Mesothelial cell of epicardium (in vitro differentiated cells): ENCODE data around the gene MARCHF9. TPM values are rescaled to one million over a fixed set of nuclear protein-coding genes. Genes with fewer than 3 reads are reported as not detected.

Experiments
- DNase-seq, 2 experiments: peaks; one replicate each; pipeline ENCODE4 v3.0.0; 2021; ENCODE audit warnings: low spot score in 2 of 2; ENCODE audit not compliant: unreplicated experiment in 2 of 2
- H3K27ac Mint-ChIP-seq: 2 replicates; pipeline ENCODE4 v1.8.0; 2021; ENCODE audit warnings: mixed read lengths
- H3K27me3 Mint-ChIP-seq: 2 replicates; pipeline ENCODE4 v1.8.0; 2021; ENCODE audit warnings: low read depth, mixed read lengths
- H3K36me3 Mint-ChIP-seq: 2 replicates; pipeline ENCODE4 v1.8.0; 2021; ENCODE audit warnings: mixed read lengths
- H3K4me1 Mint-ChIP-seq: 2 replicates; pipeline ENCODE4 v1.8.0; 2021; ENCODE audit warnings: mixed read lengths
- H3K4me3 Mint-ChIP-seq: 2 replicates; pipeline ENCODE4 v1.8.0; 2021; ENCODE audit warnings: mild to moderate bottlenecking, moderate library complexity, mixed read lengths
- H3K9me3 Mint-ChIP-seq: 2 replicates; pipeline ENCODE4 v1.8.0; 2021; ENCODE audit warnings: mixed read lengths
- total RNA-seq: library from RNA; stranded (reverse); gene quantifications from 3 replicates; pipeline ENCODE4 v1.2.1, GENCODE V29; 2021
- TF ChIP-seq, protein P1 (sequence below): fragments of 200-600 bp; sonication (generic); IDR thresholded peaks from one replicate; pipeline ENCODE4 v1.5.0; 2021; ENCODE audit warnings: antibody characterized with exemption; ENCODE audit not compliant: unreplicated experiment

MARCHF9 gene
- total RNA-seq, 1 donor from 2014 or later = 12.7 TPM

DNA sequence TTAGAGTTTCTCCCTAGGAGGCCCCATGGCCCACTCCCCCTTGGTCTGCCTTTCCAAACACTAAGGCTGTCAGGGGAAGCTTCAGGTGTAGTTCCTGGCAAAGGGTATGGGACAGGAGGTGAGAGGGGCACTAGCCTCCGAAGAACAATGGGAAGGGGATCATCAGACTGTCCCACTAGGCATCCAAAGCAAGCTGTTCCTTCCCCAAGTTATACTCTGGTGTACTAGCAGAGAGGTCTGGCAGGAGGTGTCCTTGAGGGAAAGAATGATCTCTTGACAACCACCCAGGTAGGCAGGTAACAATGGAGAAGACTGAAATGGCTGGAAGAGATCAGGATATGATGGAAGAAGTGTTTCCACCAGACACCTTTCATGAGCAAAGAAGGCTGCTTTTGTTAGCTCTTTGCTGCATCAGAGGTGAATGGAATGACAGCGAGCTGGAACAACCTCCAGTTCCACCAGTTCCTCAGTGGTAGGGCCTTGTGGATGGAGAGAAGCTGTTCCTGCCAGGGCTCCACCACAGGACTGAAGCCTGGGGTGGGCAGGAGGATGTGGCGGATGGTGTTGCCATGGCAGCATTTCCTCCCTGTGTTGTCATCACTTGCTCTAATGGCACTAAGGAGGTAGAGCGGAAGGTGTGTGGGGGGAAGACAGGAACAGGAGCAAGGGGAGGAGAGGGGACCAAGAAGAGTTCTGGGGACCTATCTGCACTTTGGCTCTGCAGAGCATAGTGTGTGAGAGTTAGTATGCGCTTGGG, 14.1 kb upstream of the MARCHF9 start:
- Mint-ChIP-seq H3K27ac (no peak overlapping the region), H3K27me3 (peaks cover 66% of the 10 kb centered on the region), H3K4me1 (peaks cover 25% of the 10 kb centered on the region), H3K9me3 (no peaks in the 10 kb centered on the region), H3K36me3 (no peaks in the 10 kb centered on the region), H3K4me3 (no peak overlapping the region)
- TF ChIP-seq, protein P1, sequence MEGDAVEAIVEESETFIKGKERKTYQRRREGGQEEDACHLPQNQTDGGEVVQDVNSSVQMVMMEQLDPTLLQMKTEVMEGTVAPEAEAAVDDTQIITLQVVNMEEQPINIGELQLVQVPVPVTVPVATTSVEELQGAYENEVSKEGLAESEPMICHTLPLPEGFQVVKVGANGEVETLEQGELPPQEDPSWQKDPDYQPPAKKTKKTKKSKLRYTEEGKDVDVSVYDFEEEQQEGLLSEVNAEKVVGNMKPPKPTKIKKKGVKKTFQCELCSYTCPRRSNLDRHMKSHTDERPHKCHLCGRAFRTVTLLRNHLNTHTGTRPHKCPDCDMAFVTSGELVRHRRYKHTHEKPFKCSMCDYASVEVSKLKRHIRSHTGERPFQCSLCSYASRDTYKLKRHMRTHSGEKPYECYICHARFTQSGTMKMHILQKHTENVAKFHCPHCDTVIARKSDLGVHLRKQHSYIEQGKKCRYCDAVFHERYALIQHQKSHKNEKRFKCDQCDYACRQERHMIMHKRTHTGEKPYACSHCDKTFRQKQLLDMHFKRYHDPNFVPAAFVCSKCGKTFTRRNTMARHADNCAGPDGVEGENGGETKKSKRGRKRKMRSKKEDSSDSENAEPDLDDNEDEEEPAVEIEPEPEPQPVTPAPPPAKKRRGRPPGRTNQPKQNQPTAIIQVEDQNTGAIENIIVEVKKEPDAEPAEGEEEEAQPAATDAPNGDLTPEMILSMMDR = no peak
- DNase-seq = no peak

DNA sequence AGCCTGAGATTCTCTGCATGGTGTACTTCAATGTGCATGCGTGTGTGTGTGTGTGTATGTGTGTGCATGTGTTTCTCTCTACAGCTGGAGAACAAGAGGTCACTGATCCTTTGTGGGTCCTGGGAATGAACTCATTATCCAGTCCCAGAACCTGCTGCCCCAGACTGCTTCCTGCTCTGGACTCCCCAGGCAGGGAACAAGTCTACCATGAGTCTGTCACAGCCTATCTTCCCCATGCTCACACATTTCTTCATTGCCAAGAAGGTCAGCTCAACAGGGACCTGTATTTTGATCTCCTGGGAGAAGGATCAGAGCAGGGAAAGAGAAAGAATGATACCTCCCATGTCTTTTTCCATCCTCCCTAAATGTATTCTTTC, 13.5 kb upstream of the MARCHF9 start:
- Mint-ChIP-seq H3K4me1 (peaks cover 28% of the 10 kb centered on the region), H3K27me3 (peaks cover 60% of the 10 kb centered on the region), H3K36me3 (peaks cover 4% of the 10 kb centered on the region), H3K4me3 (no peak overlapping the region), H3K9me3 (no peaks in the 10 kb centered on the region), H3K27ac (no peak overlapping the region)
- no peak for DNase-seq
- TF ChIP-seq, protein P1 = no peak

DNA sequence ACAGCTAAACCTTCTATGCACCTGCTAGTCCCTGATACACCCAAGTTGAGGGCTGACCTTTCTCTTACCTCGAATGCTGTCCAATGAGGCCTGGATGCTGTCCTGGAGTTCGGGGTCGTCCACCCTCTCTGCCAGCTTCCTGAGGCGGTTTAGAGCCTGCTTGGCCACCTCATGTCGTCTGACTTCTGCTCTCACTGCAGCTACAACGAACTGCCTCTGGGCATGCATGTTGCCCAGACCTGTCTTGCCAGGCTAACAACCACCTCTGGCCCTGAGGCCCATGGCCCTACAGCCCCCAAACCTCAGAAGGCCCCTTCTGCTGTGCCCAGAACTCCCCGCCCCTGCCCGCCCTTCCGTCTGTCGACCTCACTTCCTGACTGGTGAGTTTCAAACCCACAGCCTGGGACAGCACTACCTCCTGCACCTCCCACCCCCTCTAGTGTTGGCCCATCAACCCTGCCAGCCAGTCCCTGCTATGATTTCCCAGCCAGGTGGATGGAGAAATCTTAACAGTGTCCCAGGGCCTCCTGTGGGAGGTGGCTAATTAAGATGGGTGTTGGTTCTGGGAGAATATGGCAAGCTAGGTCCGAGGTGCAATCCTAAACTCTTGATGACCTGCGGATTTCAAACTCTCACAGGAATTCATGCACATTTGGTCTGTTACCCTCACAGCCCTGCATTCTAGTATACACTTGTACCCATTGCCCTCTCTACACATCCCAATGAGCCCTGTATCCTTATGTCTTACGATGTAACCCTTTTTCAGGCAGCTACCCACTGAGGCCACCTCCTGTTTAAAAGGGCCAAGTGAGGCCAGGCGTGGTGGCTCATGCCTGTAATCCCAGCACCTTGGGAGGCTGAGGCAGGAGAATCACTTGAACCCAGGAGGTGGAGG, 12.8 kb upstream of the MARCHF9 start:
- Mint-ChIP-seq H3K4me3 (no peak overlapping the region), H3K27ac (no peak overlapping the region), H3K9me3 (no peaks in the 10 kb centered on the region), H3K4me1 (peaks cover 22% of the 10 kb centered on the region), H3K27me3 (peaks cover 53% of the 10 kb centered on the region), H3K36me3 (peaks cover 10% of the 10 kb centered on the region)
- DNase-seq = no peak
- TF ChIP-seq, protein P1 = no peak

- DNase-seq = no peak
- TF ChIP-seq, protein P1 = no peak
- Mint-ChIP-seq H3K4me3 (peak overlapping the region; percentile 94), H3K27ac (peak overlapping the region; percentile 93), H3K27me3 (peaks cover 48% of the 10 kb centered on the region), H3K9me3 (no peaks in the 10 kb centered on the region), H3K4me1 (peaks cover 21% of the 10 kb centered on the region), H3K36me3 (peaks cover 19% of the 10 kb centered on the region)
Observed at GRCh38 chr12:57743769-57744168, 11.1 kb upstream of the MARCHF9 start.

- peaks cover 23% of the 10 kb centered on the region for H3K36me3 Mint-ChIP-seq
- peak overlapping the region; percentile 99 for H3K27ac Mint-ChIP-seq
- peaks cover 42% of the 10 kb centered on the region for H3K27me3 Mint-ChIP-seq
- no peak for DNase-seq
- peak overlapping the region; percentile 94 for H3K4me3 Mint-ChIP-seq
- H3K9me3 Mint-ChIP-seq = no peaks in the 10 kb centered on the region
- TF ChIP-seq, protein P1 = no peak
- H3K4me1 Mint-ChIP-seq = peaks cover 17% of the 10 kb centered on the region
Observed at GRCh38 chr12:57744194-57744776, 10.6 kb upstream of the MARCHF9 start.
